IMR-90 (cell line): ENCODE measurements around the gene CDC42EP1. TPM values are rescaled to one million over a fixed set of nuclear protein-coding genes. Genes with fewer than 3 reads are reported as not detected.
A peak's percentile ranks its signal among the peaks of the same experiment; 100 is the strongest.

Source experiments
- ATAC-seq: fragments of 200-7000 bp; cut with Tn5 transposase; 2 replicates; pipeline ENCODE4 v1.9.1; 2020; ENCODE audit warnings: low read depth, mild to moderate bottlenecking, moderate library complexity
- BruUV-seq: library from RNA; stranded (reverse); fragments of 400-500 nt; replicated peaks from 2 replicates; lab custom pipeline; 2021; lab: Mats Ljungman, UMichigan
- CTCF ChIA-PET: fragments of 300-600 bp; formaldehyde crosslinking; extraction: SDS; loops from one replicate; lab custom pipeline; 2021; ENCODE audit warnings: antibody characterized with exemption; lab: Yijun Ruan, JAX
- POLR2A ChIA-PET: fragments of 300-600 bp; sonication (Branson Sonifier 250); formaldehyde crosslinking; loops from one replicate; lab custom pipeline; 2022; ENCODE audit warnings: antibody characterized with exemption; ENCODE audit not compliant: unreplicated experiment; lab: Charles Lee
- DNase-seq: peaks from one replicate; pipeline ENCODE4 v3.0.0; 2013
- H2AFZ ChIP-seq: replicated peaks from 2 replicates; pipeline ENCODE3; 2013; ENCODE audit warnings: low read length, mild to moderate bottlenecking; ENCODE audit not compliant: poor library complexity
- H2AK5ac ChIP-seq: 2 replicates; pipeline ENCODE4 v1.6.1; 2013; ENCODE audit warnings: low read depth, low read length, inconsistent platforms
- H2AK9ac ChIP-seq: replicated peaks from 2 replicates; pipeline ENCODE3; 2013; ENCODE audit warnings: mild to moderate bottlenecking, low read depth, low read length, moderate library complexity; ENCODE audit not compliant: poor library complexity
- H2BK120ac ChIP-seq: 2 replicates; pipeline ENCODE4 v1.6.1; 2013; ENCODE audit warnings: low read depth, low read length, inconsistent platforms
- H2BK15ac ChIP-seq: 3 replicates; pipeline ENCODE4 v1.6.1; 2013; ENCODE audit warnings: low read depth, low read length, inconsistent platforms
- H2BK20ac ChIP-seq: 2 replicates; pipeline ENCODE4 v1.6.1; 2013; ENCODE audit warnings: low read depth, mild to moderate bottlenecking, inconsistent platforms, low read length, moderate library complexity
- H2BK5ac ChIP-seq: 2 replicates; pipeline ENCODE4 v1.6.1; 2013; ENCODE audit warnings: mild to moderate bottlenecking, low read depth, low read length, inconsistent platforms; ENCODE audit not compliant: poor library complexity, severe bottlenecking
- H3K14ac ChIP-seq: replicated peaks from 2 replicates; pipeline ENCODE4 v1.6.1; 2013; ENCODE audit warnings: low read depth, low read length, inconsistent platforms
- H3K18ac ChIP-seq: 2 replicates; pipeline ENCODE4 v1.6.1; 2013; ENCODE audit warnings: low read depth, low read length, control low read depth
- H3K23ac ChIP-seq: 2 replicates; pipeline ENCODE4 v1.6.1; 2013; ENCODE audit warnings: low read depth, low read length, inconsistent platforms
- H3K27ac ChIP-seq: 2 replicates; pipeline ENCODE4 v1.5.1; 2013; ENCODE audit warnings: mild to moderate bottlenecking, control low read depth, low read length; ENCODE audit not compliant: insufficient read depth
- H3K27me3 ChIP-seq: 2 replicates; pipeline ENCODE4 v1.6.1; 2013; ENCODE audit warnings: low read length; ENCODE audit not compliant: control insufficient read depth, insufficient read depth
- H3K36me3 ChIP-seq: 2 replicates; pipeline ENCODE4 v1.6.1; 2013; ENCODE audit warnings: low read length, mixed read lengths; ENCODE audit not compliant: control insufficient read depth, insufficient read depth
- H3K4ac ChIP-seq: 2 replicates; pipeline ENCODE4 v1.6.1; 2013; ENCODE audit warnings: low read depth, low read length, inconsistent platforms
- H3K4me1 ChIP-seq: 2 replicates; pipeline ENCODE4 v1.6.1; 2013; ENCODE audit warnings: low read length, mixed read lengths; ENCODE audit not compliant: control insufficient read depth, insufficient read depth
- H3K4me2 ChIP-seq: 2 replicates; pipeline ENCODE4 v1.6.1; 2013; ENCODE audit warnings: low read depth, mild to moderate bottlenecking, control low read depth, low read length, moderate library complexity
- H3K4me3 ChIP-seq: 2 replicates; pipeline ENCODE4 v1.5.1; 2013; ENCODE audit warnings: low read depth, mild to moderate bottlenecking, control low read depth, low read length, moderate library complexity; ENCODE audit not compliant: insufficient read depth
- H3K56ac ChIP-seq: 2 replicates; pipeline ENCODE4 v1.6.1; 2013; ENCODE audit warnings: low read length, inconsistent platforms; ENCODE audit not compliant: insufficient read depth; ENCODE audit errors: extremely low read depth
- H3K79me1 ChIP-seq, 2 experiments: 2 replicates each; pipeline ENCODE4 v1.6.1; 2013; ENCODE audit warnings: low read length in 2 of 2, inconsistent platforms in 1 of 2, low read depth in 1 of 2
- H3K9ac ChIP-seq: 2 replicates; pipeline ENCODE4 v1.6.1; 2013; ENCODE audit warnings: low read depth, low read length, control low read depth
- H3K9me1 ChIP-seq: 2 replicates; pipeline ENCODE4 v1.6.1; 2013; ENCODE audit warnings: low read length, inconsistent platforms; ENCODE audit not compliant: insufficient read depth
- H3K9me3 ChIP-seq: 2 replicates; pipeline ENCODE4 v1.6.1; 2013; ENCODE audit warnings: low read length; ENCODE audit not compliant: control insufficient read depth, insufficient read depth
- H4K20me1 ChIP-seq: 2 replicates; pipeline ENCODE4 v1.6.1; 2013; ENCODE audit warnings: low read length, inconsistent platforms; ENCODE audit not compliant: insufficient read depth
- H4K5ac ChIP-seq: 2 replicates; pipeline ENCODE4 v1.6.1; 2013; ENCODE audit warnings: mild to moderate bottlenecking, low read depth, low read length, control low read depth
- H4K8ac ChIP-seq, 2 experiments: 2 replicates each; pipeline ENCODE4 v1.6.1; 2013; ENCODE audit warnings: low read depth in 2 of 2, low read length in 2 of 2, control low read depth in 1 of 2, inconsistent platforms in 1 of 2
- H4K91ac ChIP-seq: 2 replicates; pipeline ENCODE4 v1.6.1; 2013; ENCODE audit warnings: low read depth, low read length, inconsistent platforms; ENCODE audit not compliant: insufficient read depth
- BHLHE40 ChIP-seq: fragments of 150-350 bp; IDR thresholded peaks from 2 replicates; pipeline ENCODE4 v1.6.1; 2016; ENCODE audit warnings: mild to moderate bottlenecking, low read depth, low read length
- CEBPB ChIP-seq: IDR thresholded peaks from 2 replicates; pipeline ENCODE4 v1.6.1; 2012; ENCODE audit warnings: low read depth, low read length, improper control_type of control experiment
- CHD1 ChIP-seq: IDR thresholded peaks from 2 replicates; pipeline ENCODE4 v1.6.1; 2012; ENCODE audit warnings: low read depth, low read length, improper control_type of control experiment
- FOS ChIP-seq: fragments of 150-350 bp; IDR thresholded peaks from 2 replicates; pipeline ENCODE4 v1.6.1; 2016; ENCODE audit warnings: low read depth, low read length
- MAFK ChIP-seq: IDR thresholded peaks from 2 replicates; pipeline ENCODE4 v1.6.1; 2012; ENCODE audit warnings: low read depth, low read length, improper control_type of control experiment
- MAZ ChIP-seq: IDR thresholded peaks from 2 replicates; pipeline ENCODE4 v1.6.1; 2012; ENCODE audit warnings: low read depth, mild to moderate bottlenecking, low read length, improper control_type of control experiment, moderate library complexity, borderline replicate concordance
- MXI1 ChIP-seq: IDR thresholded peaks from 2 replicates; pipeline ENCODE4 v1.6.1; 2012; ENCODE audit warnings: low read depth, mild to moderate bottlenecking, low read length, moderate library complexity, borderline replicate concordance
- NFE2L2 ChIP-seq: fragments of 150-350 bp; IDR thresholded peaks from 2 replicates; pipeline ENCODE4 v1.6.1; 2016; ENCODE audit warnings: low read depth, mild to moderate bottlenecking, low read length
- POLR2A ChIP-seq: IDR thresholded peaks from 2 replicates; pipeline ENCODE4 v1.6.1; 2012; ENCODE audit warnings: mild to moderate bottlenecking, low read depth, low read length
- RAD21 ChIP-seq: IDR thresholded peaks from 2 replicates; pipeline ENCODE4 v1.6.1; 2012; ENCODE audit warnings: low read length, improper control_type of control experiment
- RCOR1 ChIP-seq: IDR thresholded peaks from 2 replicates; pipeline ENCODE4 v1.6.1; 2012; ENCODE audit warnings: mild to moderate bottlenecking, low read length, improper control_type of control experiment; ENCODE audit not compliant: insufficient replicate concordance
- RFX5 ChIP-seq: IDR thresholded peaks from 2 replicates; pipeline ENCODE4 v1.8.0; 2012; ENCODE audit warnings: low read depth, mild to moderate bottlenecking, low read length, moderate library complexity
- SMC3 ChIP-seq: fragments of 150-350 bp; IDR thresholded peaks from 2 replicates; pipeline ENCODE4 v1.6.1; 2016; ENCODE audit warnings: low read depth, mild to moderate bottlenecking, antibody characterized with exemption, low read length, moderate library complexity
- WGBS, 2 experiments: methylation state at CpG; one replicate each; pipeline versions ENCODE4 v1.1.5 to v1.1.7; 2013; ENCODE audit warnings: missing lambda C conversion rate in 2 of 2; ENCODE audit not compliant: insufficient read length in 1 of 2; ENCODE audit errors: extremely low coverage in 2 of 2; 5-methylcytosine and 5-hydroxymethylcytosine counted together
- dilution Hi-C: fragments of 300-500 bp; cut with HindIII; formaldehyde crosslinking; loops from one replicate; pipeline ENCODE4 v1.14.3; 2018; ENCODE audit warnings: low sequenced_read_pairs; ENCODE audit not compliant: unreplicated experiment
- in situ Hi-C: fragments of 300-500 bp; cut with MboI; formaldehyde crosslinking; loops from 3 replicates; pipeline ENCODE4 v1.14.3; 2019; ENCODE audit warnings: low sequenced_read_pairs, inconsistent platforms, mixed read lengths
- intact Hi-C: fragments of 100-400 bp; cut with micrococcal nuclease; formaldehyde crosslinking; loops from 2 replicates; pipeline ENCODE4 v1.10.0; 2022
- polyA plus RNA-seq, 3 experiments: library from polyadenylated mRNA; depleted of rRNA; stranded (reverse); fragments of >200 nt; gene quantifications; 2 replicates each; pipeline ENCODE4 v1.2.3, GENCODE V29; 2012; ENCODE audit warnings: low replicate concordance in 1 of 3
- total RNA-seq: library from RNA; depleted of rRNA; stranded (reverse); fragments of >200 nt; gene quantifications from 2 replicates; pipeline ENCODE4 v1.2.3, GENCODE V29; 2012
- TF ChIP-seq, protein P1 (sequence below): fragments of 150-350 bp; IDR thresholded peaks from 2 replicates; pipeline ENCODE4 v1.6.1; 2016; ENCODE audit warnings: low read depth, mild to moderate bottlenecking, low read length, moderate library complexity, borderline replicate concordance
- TF ChIP-seq, protein P2 (sequence below): fragments of 150-350 bp; IDR thresholded peaks from 2 replicates; pipeline ENCODE4 v1.6.1; 2017; ENCODE audit warnings: mild to moderate bottlenecking, antibody characterized with exemption, low read length, low read depth
- TF ChIP-seq, protein P3 (sequence below): conservative IDR thresholded peaks from 2 replicates; pipeline ENCODE4 v1.5.1; 2012; ENCODE audit warnings: mild to moderate bottlenecking, low read depth, low read length, improper control_type of control experiment

Gene CDC42EP1
- total and polyA plus RNA-seq, 2 of the 4 experiments (the other 2 are of a cell fraction): 4.7 to 47.3 TPM

GRCh38 chr22:37542959-37543358 lies 17.3 kb upstream of the CDC42EP1 start:
- intact Hi-C loops (no loop called here), in situ Hi-C loops (no loop called here), dilution Hi-C loops (no loop called here)
- H3K14ac ChIP-seq: no peak overlapping the region
- H3K4me2 ChIP-seq: no peak overlapping the region
- no peak for ATAC-seq
- H3K79me1 ChIP-seq: peaks cover 0 to 10% of the 10 kb centered on the region in 2 experiments; a peak in 2 of 4 replicates
- no peaks in the 10 kb centered on the region for H3K9me3 ChIP-seq
- peak overlapping the region; percentile 7; the same call in 1 of the 2 replicates for H2AK5ac ChIP-seq
- H2BK5ac ChIP-seq: no peak overlapping the region
- no peak overlapping the region; the same call in 1 of the 2 replicates for H2BK20ac ChIP-seq
- no peak overlapping the region for H3K9ac ChIP-seq
- H4K91ac ChIP-seq: no peak overlapping the region
- no peak overlapping the region for H2BK15ac ChIP-seq
- H2AFZ ChIP-seq: no peak overlapping the region
- no peaks in the 10 kb centered on the region for H3K27me3 ChIP-seq
- no peak overlapping the region for H3K23ac ChIP-seq
- POLR2A ChIA-PET: no interaction called here
- H3K4me1 ChIP-seq: peaks cover 26% of the 10 kb centered on the region
- H2BK120ac ChIP-seq: no peak overlapping the region
- DNase-seq: no peak
- H3K4me3 ChIP-seq: no peak overlapping the region
- H3K27ac ChIP-seq: no peak overlapping the region
- CTCF ChIA-PET: interaction anchor here (1.0 to 1.4 kb wide), 2 partner anchors 24 to 50 kb away, joined by 4 read pairs; no protein-coding TSS in a partner anchor
- H3K18ac ChIP-seq: no peak overlapping the region
- no peaks in the 10 kb centered on the region for H4K20me1 ChIP-seq
- no peak overlapping the region for H2AK9ac ChIP-seq
- no peak overlapping the region for H4K8ac ChIP-seq
- H4K5ac ChIP-seq: no peak overlapping the region
- no TSS peak for BruUV-seq
- WGBS, 2 experiments: 93% methylated on average over 3 of the region's 7 CpGs; no CpG with 5 or more reads in 1 of the 2 experiments
- H3K9me1 ChIP-seq: peaks cover 12% of the 10 kb centered on the region; the same call in 1 of the 2 replicates
- TF ChIP-seq, protein P1, sequence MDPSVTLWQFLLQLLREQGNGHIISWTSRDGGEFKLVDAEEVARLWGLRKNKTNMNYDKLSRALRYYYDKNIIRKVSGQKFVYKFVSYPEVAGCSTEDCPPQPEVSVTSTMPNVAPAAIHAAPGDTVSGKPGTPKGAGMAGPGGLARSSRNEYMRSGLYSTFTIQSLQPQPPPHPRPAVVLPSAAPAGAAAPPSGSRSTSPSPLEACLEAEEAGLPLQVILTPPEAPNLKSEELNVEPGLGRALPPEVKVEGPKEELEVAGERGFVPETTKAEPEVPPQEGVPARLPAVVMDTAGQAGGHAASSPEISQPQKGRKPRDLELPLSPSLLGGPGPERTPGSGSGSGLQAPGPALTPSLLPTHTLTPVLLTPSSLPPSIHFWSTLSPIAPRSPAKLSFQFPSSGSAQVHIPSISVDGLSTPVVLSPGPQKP: no peak
- TF ChIP-seq RAD21 (no peak), SMC3 (no peak), MAZ (no peak), MAFK (no peak), CEBPB (no peak), POLR2A (no peak), FOS (no peak), RCOR1 (no peak), BHLHE40 (no peak), MXI1 (no peak), RFX5 (no peak), NFE2L2 (no peak), CHD1 (no peak)
- TF ChIP-seq, protein P2, sequence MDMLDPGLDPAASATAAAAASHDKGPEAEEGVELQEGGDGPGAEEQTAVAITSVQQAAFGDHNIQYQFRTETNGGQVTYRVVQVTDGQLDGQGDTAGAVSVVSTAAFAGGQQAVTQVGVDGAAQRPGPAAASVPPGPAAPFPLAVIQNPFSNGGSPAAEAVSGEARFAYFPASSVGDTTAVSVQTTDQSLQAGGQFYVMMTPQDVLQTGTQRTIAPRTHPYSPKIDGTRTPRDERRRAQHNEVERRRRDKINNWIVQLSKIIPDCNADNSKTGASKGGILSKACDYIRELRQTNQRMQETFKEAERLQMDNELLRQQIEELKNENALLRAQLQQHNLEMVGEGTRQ: no peak
- TF ChIP-seq, protein P3, sequence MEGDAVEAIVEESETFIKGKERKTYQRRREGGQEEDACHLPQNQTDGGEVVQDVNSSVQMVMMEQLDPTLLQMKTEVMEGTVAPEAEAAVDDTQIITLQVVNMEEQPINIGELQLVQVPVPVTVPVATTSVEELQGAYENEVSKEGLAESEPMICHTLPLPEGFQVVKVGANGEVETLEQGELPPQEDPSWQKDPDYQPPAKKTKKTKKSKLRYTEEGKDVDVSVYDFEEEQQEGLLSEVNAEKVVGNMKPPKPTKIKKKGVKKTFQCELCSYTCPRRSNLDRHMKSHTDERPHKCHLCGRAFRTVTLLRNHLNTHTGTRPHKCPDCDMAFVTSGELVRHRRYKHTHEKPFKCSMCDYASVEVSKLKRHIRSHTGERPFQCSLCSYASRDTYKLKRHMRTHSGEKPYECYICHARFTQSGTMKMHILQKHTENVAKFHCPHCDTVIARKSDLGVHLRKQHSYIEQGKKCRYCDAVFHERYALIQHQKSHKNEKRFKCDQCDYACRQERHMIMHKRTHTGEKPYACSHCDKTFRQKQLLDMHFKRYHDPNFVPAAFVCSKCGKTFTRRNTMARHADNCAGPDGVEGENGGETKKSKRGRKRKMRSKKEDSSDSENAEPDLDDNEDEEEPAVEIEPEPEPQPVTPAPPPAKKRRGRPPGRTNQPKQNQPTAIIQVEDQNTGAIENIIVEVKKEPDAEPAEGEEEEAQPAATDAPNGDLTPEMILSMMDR: no peak
- H3K36me3 ChIP-seq: no peaks in the 10 kb centered on the region
- no peak overlapping the region for H3K4ac ChIP-seq
- no peak overlapping the region for H3K56ac ChIP-seq
